NCI-H128 (cell line): ENCODE data around the gene PTOV1.
"Not testable (repeated sequence)": the region's sequence is repeated elsewhere in the genome, so short reads cannot be mapped to it uniquely, and the experiment has no call there.

Source experiments
- DNase-seq: peaks from one replicate; lab custom pipeline; 2025; ENCODE audit not compliant: unreplicated experiment; lab: John Stamatoyannopoulos, UW

PTOV1 gene

GRCh38 chr19:49817964-49818648, 32.9 kb upstream of the PTOV1 start, which contains the start of gene MED25:
Gene MED25, plus strand, starts transcription at chr19:49818289. Its CDS starts 53 bp downstream, at chr19:49818342.
- peak; percentile 61 for DNase-seq

DNA sequence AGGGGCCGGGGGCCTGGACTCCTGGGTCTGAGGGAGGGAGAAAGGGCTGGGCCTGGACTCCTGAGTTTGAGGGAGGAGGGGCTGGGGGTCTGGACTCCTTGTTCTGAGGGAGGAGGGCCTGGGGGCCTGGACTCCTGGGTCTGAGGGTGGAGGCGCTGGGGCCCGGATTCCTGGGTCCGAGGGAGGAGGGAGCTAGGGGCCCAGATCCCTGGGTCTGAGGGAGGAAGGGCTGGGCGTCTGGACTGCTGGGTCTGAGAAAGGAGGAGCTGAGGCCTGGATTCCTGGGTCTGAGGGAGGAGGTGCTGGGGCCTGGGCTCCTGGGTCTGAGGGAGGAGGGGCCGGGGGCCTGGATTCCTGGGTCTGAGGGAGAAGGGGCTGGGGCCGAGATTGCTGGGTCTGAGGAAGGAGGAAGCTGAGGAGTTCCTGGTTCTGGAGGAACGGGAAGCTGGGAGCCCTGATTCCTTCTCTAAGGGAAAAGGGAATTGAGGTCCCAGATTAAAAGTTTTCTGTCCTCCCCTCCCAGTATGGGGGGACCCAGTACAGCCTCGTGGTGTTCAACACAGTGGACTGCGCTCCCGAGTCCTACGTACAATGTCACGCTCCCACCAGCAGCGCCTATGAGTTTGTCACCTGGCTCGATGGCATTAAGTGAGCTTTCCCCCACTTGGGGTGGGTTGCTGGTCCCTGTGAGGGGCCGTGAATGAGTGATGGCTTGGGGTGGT, 32.1 kb upstream of the PTOV1 start:
- DNase-seq = no peak

DNA sequence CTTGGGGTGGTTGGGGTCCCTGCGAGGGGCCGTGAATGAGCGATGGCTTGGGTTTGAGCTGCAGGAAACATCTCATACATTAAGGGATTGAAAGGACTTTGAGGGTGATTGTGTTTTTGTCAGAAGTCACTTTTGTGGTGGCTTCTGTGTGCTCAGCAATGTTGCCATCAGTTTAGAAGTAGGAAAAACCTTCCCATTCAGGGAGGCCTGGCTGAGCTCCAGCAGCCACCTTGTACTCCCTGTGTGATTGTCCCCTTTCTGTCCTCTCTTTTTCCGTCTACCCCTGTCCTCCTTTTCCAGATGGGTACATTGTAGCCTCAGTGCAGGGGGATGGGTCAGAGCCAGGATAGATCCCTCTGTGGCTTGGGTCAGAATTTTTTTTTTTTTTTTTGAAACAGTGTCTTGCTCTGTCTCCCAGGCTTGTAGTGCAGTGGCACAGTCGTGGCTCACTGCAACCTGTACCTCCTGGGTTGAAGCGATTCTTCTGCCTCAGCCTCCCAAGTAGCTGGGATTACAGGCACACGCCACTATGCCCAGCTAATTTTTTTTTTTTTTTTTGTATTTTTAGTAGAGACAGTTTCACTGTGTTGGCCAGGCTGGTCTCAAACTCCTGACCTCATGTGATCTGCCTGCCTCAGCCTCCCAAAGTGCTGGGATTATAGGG, 31.4 kb upstream of the PTOV1 start:
- DNase-seq = not testable (repeated sequence)

DNA sequence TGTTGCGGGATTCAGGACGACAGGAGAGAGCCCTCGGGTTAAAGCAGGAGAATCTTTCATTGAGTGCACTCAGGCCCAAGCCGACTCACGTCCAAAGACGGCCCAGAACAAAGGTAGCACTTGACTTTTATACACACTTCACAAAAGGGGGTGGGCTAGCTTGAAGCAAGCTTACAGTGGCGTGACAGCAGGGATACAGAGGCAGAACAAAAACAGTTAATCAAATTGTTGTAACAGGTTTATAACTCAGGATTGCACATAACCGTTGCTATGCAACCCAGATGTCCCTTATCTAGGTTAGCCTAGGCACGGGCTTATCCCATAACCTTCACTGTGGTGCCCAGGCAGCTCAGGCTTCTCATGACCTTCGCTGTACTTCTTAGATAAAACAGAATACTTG, 30.8 kb upstream of the PTOV1 start:
- peak; percentile 51 for DNase-seq

GRCh38 chr19:49823472-49823871, 27.5 kb upstream of the PTOV1 start:
- peak; percentile 60 for DNase-seq

GRCh38 chr19:49824662-49825061, 26.3 kb upstream of the PTOV1 start:
- DNase-seq = no peak

DNA sequence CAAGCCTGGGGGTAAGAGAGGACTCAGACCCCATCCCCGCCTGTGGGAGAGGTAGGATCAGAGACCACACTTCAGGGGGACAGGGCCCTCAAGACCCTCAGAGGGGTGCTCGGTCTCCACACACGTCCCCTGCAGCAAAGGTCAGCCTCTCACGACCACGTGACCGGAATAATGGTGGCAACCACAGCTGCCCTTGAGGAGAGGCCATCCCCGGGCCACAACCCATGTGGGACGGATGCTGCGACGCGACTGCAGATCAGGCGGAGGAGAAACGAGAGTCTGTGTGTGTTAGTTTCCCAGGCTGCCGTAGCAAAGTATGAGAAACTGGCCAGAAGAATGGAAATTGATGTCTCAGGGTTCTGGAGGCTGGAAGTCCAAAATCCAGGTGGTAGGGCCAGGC, 23.9 kb upstream of the PTOV1 start:
- no peak for DNase-seq

- no peak for DNase-seq
Measured at GRCh38 chr19:49829200-49829599, 21.8 kb upstream of the PTOV1 start.

DNA sequence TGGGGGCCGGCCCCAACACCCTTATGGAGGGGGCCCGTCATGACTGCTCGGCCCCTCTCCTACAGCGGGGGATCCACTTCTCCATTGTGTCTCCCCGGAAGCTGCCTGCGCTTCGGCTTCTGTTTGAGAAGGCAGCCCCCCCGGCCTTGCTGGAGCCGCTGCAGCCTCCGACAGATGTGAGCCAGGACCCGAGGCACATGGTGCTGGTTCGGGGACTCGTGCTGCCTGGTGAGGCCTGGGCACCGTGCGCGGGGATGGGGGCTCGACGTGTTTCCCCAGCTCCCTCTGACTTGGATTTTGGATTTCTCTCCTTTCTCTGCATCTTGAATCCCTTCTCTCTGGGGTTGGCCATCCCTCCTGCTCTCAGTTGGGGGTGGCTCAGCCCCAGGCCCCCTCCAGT, 21.2 kb upstream of the PTOV1 start:
- no peak for DNase-seq

GRCh38 chr19:49830766-49831165, 20.2 kb upstream of the PTOV1 start:
- no peak for DNase-seq

DNA sequence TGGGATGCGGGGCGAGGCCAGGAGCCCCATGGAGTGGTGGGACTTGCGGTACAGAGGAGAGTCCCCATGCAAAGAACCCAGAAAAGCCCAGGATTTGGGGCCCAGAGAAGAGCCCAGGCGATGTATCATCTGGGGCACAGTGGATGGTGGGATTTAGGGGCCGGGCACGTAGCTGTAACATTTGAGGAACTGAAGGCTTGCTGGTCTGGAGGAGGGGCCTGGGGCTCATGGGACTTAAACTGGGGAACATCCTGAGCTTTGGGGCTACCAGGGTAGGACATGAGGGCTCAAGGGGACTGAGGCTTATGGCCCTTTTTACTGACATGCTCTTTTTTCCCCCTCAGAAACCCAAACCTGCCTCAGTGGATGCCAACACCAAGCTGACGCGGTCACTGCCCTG, 19.4 kb upstream of the PTOV1 start:
- no peak for DNase-seq

- no peak for DNase-seq
Measured at GRCh38 chr19:49832556-49832955, 18.4 kb upstream of the PTOV1 start.

DNA sequence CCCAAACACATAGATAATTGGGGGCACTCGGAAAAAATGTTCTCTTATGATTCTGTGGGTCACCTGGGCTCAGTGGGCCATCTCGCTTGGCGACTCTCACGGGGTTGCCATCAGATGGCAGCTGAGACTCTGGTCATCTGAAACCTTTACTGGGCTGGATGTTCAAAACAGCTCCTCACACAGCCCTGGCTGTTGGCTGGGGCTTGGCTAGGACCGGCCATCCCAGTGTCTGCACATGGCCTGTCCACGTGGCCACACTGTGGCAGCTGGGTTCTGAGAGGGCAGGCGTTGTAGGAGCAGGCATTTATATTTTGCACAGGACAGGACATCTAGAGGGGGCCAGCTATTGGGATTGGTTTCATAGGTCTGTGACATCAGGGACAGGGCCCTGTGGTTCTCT, 17.4 kb upstream of the PTOV1 start:
- DNase-seq = no peak

GRCh38 chr19:49835562-49835961, 15.4 kb upstream of the PTOV1 start:
- DNase-seq = no peak

GRCh38 chr19:49836176-49837008, 14.6 kb upstream of the PTOV1 start:
- no peak for DNase-seq

GRCh38 chr19:49837009-49837310, 14.0 kb upstream of the PTOV1 start:
- no peak for DNase-seq

GRCh38 chr19:49837425-49837824, 13.5 kb upstream of the PTOV1 start:
- no peak for DNase-seq

DNA sequence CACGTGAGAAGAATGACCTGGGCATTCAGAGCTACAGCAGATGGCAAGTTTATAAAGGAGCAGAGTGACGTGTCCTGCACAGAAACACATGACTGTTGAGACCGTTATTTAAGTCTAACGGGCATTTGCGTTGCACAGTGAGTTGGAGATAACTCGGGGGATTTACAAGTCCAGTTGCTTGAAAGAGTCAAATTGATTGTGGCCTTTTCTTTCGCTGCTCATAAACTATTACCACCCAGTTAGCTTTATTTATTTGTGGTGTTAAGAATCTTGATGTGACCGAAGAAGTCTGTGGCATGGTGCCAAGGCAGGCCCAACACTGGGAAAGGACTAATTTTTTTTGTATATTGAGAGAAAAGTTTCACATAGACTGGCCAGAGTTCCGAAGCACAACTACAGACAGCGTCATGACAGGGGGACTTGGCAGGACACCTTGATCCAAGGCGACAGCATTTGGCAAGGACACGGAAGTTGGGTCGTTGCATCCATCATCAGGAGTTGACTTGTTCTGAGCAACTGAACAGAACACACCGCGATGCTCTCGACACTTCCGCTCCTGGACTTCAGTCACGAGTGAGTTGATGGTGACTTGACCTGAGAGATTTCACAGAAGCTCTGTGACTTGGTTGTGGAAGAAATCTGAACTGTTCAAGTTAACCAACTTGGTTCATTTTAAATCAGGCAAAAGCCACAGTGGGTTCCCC, 11.9 kb upstream of the PTOV1 start:
- no peak for DNase-seq

- no peak for DNase-seq
Measured at GRCh38 chr19:49839713-49840112, 11.2 kb upstream of the PTOV1 start.

- DNase-seq = no peak
Measured at GRCh38 chr19:49840321-49840720, 10.6 kb upstream of the PTOV1 start.

DNA sequence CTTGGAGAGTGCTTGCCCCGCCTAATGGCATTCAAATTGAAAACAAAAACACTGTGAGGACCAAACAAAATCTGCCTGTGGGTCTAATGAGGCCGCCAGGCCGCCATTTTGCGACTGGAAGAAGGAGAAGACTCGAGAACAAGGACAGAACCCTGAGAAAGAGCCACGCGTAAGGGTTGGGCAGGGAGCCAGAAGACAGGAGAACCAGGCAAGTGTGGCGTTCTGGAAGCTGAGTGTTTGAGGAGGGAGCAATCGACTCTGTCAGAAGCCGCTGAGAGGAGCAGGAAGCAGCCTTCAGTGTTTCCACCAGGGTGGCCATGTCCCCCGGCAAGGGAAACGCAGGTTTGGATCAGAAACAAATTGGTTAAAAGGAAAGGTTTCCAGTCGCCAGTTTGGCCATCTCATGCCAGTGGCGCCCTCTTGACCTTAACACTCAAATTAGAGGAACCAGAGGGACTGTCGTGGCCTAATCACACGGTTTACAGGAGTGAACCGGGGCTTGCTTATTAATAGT, 10.2 kb upstream of the PTOV1 start:
- no peak for DNase-seq
